Sigmoid colon (tissue), 7 donors: ENCODE measurements around the gene SDK2. TPM values are rescaled to one million over a fixed set of nuclear protein-coding genes. Genes with fewer than 3 reads are reported as not detected.

Source experiments
- DNase-seq: peaks from one replicate; pipeline ENCODE4 v3.0.0-alpha.2; 2019
- H3K27ac ChIP-seq, 4 donors: fragments of 200-600 bp; sonication (generic); one replicate each; pipeline ENCODE4 v1.5.1; 2016 to 2019; ENCODE audit warnings: mild to moderate bottlenecking in 1 of 4
- H3K27me3 ChIP-seq, 3 donors: fragments of 200-600 bp; sonication (generic); one replicate each; pipeline ENCODE4 v1.5.1; 2019; ENCODE audit warnings: mild to moderate bottlenecking in 1 of 3
- H3K36me3 ChIP-seq, 4 donors: fragments of 200-600 bp; sonication (generic); one replicate each; pipeline ENCODE4 v1.5.1; 2016 to 2019
- H3K4me1 ChIP-seq, 4 donors: fragments of 200-600 bp; sonication (generic); one replicate each; pipeline ENCODE4 v1.5.1; 2017 to 2019
- H3K4me3 ChIP-seq, 4 donors: fragments of 200-600 bp; sonication (generic); one replicate each; pipeline ENCODE4 v1.5.1; 2017 to 2019; ENCODE audit warnings: mild to moderate bottlenecking in 2 of 4, moderate library complexity in 1 of 4
- H3K9me3 ChIP-seq, 4 donors: fragments of 200-600 bp in 3 of 4; sonication (generic) in 3 of 4; one replicate each; pipeline versions ENCODE4 v1.5.1 to v1.6.1; 2013 to 2019
- EP300 ChIP-seq, 4 donors: sonication (generic); formaldehyde crosslinking; IDR thresholded peaks; one replicate each; pipeline ENCODE4 v1.6.1; 2017; ENCODE audit warnings: antibody characterized with exemption in 4 of 4
- POLR2A ChIP-seq, 2 donors: fragments of 450-650 bp; IDR thresholded peaks; one replicate each; pipeline ENCODE4 v1.6.1; 2016; ENCODE audit warnings: antibody characterized with exemption in 2 of 2, mild to moderate bottlenecking in 2 of 2, moderate library complexity in 2 of 2
- POLR2AphosphoS5 ChIP-seq, 4 donors: sonication (generic); formaldehyde crosslinking; IDR thresholded peaks; one replicate each; pipeline ENCODE4 v1.6.1; 2017; ENCODE audit warnings: antibody characterized with exemption in 4 of 4
- WGBS, 2 donors: extraction: QIAGEN DNeasy Blood & Tissue Kit; methylation state at CpG; one replicate each; pipeline ENCODE4 v1.1.7; 2013; 5-methylcytosine and 5-hydroxymethylcytosine counted together
- intact Hi-C: fragments of 100-400 bp; cut with DNase I; formaldehyde crosslinking; loops from one replicate; pipeline ENCODE4 v1.15.1; 2023
- polyA plus RNA-seq, 3 donors: library from polyadenylated mRNA; stranded (reverse); fragments of 200-250 nt; gene quantifications; one replicate each; pipeline ENCODE4 v1.2.3, GENCODE V29; 2013
- total RNA-seq, 4 donors: library from RNA; depleted of rRNA; stranded (reverse); fragments of >200 nt; gene quantifications; one replicate each; pipeline ENCODE4 v1.1.0, GENCODE V29; 2016
- TF ChIP-seq, protein P1 (sequence below), 4 experiments: fragments of 450-650 bp in 3 of 4; fragments of 200-600 bp in 1 of 4; IDR thresholded peaks; one replicate each; pipeline ENCODE4 v1.5.1; 2016 to 2019; ENCODE audit warnings: antibody characterized with exemption in 4 of 4, mild to moderate bottlenecking in 3 of 4, moderate library complexity in 2 of 4
- donor health status: healthy with polysubstance abuse.
- donor health status: Bipolar disorder and iron deficiency.
- donor health status: healthy.

Gene SDK2
- total and polyA plus RNA-seq, 7 donors: under 0.01 to 1.9 (median 0.71) TPM

DNA sequence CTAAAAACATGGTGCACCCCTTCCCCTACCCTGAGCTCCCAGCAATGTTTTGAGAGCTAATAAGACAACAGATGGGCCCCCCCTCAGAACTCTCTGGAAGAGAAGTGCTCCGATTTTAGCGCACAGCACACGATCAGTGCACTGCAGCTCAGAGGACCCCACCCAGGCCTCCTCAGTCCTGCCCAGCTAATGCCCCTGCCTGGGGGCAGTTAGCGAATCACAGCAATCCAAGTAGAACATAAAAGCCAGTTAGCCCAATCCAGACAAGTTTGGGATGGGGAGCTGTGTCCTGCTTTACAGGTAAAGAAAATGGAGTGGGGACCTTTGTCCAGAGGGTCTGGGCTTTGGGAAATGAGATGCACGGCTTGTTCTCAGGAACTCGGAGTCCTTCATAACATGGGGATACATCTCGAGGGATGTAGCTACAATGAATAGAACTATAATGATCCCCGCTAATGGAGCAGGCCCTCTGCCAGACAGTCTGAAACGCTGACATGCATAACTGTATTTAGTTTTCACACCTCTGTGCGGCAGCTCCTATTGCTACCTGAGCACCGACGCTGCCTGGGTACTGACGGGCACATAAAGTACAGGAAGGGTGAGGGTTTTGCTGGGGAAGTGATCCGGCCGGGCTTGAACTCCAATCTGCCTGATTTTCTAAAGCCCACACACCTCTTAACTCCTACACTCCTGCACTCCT is 302.7 kb downstream of the SDK2 start:
- TF ChIP-seq POLR2A (IDR thresholded peaks at IDR 0.05): no peak
- TF ChIP-seq, protein P1, sequence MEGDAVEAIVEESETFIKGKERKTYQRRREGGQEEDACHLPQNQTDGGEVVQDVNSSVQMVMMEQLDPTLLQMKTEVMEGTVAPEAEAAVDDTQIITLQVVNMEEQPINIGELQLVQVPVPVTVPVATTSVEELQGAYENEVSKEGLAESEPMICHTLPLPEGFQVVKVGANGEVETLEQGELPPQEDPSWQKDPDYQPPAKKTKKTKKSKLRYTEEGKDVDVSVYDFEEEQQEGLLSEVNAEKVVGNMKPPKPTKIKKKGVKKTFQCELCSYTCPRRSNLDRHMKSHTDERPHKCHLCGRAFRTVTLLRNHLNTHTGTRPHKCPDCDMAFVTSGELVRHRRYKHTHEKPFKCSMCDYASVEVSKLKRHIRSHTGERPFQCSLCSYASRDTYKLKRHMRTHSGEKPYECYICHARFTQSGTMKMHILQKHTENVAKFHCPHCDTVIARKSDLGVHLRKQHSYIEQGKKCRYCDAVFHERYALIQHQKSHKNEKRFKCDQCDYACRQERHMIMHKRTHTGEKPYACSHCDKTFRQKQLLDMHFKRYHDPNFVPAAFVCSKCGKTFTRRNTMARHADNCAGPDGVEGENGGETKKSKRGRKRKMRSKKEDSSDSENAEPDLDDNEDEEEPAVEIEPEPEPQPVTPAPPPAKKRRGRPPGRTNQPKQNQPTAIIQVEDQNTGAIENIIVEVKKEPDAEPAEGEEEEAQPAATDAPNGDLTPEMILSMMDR (IDR thresholded peaks at IDR 0.05): no peak
- TF ChIP-seq POLR2AphosphoS5 (IDR thresholded peaks at IDR 0.05): no peak
- no peak for TF ChIP-seq EP300 (IDR thresholded peaks at IDR 0.05)
- 47 to 71% methylated on average over 15 of the region's 15 CpGs for WGBS, 2 donors
- DNase-seq: no peak
- Histone ChIP-seq H3K27me3 (no peaks in the 10 kb centered on the region), H3K4me1 (peaks cover 0 to 75% (median 61%) of the 10 kb centered on the region in 4 donors), H3K36me3 (no peaks in the 10 kb centered on the region), H3K27ac (peak overlapping the region; percentile 67 to 97 (median 96)), H3K9me3 (no peaks in the 10 kb centered on the region), H3K4me3 (no peak overlapping the region)
- intact Hi-C loops: loop anchor here (1.0 kb wide), 1 partner anchor 30 kb away; no protein-coding TSS in a partner anchor

DNA sequence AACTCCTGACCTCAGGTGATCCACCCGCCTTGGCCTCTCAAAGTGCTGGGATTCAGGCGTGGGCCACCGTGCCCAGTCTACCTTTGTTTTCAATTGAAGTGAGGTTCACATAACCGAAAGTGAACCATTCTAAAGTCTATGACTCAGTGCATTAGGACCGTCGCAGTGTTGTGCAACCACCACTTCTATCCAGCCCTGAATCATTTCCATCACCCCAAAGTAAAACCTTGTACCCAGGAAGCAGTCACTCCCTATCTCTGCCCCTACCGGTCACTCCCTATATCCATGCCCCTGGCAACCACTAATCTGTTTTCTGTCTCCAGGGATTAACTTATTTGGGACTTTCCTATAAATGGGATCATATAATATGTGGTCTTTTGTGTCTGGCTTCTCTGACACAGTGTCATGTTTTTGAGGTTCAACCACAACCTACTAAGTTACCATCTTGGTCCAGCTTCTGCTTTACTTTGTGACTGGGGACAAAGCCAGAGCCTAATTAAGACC is 304.1 kb downstream of the SDK2 start:
- peak; percentile 87 for DNase-seq
- H3K9me3 ChIP-seq: no peaks in the 10 kb centered on the region
- intact Hi-C loops: no loop called here
- TF ChIP-seq EP300 (IDR thresholded peaks at IDR 0.05) (no peak), POLR2AphosphoS5 (IDR thresholded peaks at IDR 0.05) (peak in 3 of 4 donors; percentile 17 to 52 (median 47))
- peaks cover 0 to 71% (median 59%) of the 10 kb centered on the region in 4 donors for H3K4me1 ChIP-seq
- H3K36me3 ChIP-seq: no peaks in the 10 kb centered on the region
- H3K4me3 ChIP-seq: no peak overlapping the region
- H3K27ac ChIP-seq: peak overlapping the region; percentile 67 to 97 (median 85)
- no peaks in the 10 kb centered on the region for H3K27me3 ChIP-seq
- 65 to 78% methylated on average over 7 of the region's 7 CpGs for WGBS, 2 donors

DNA sequence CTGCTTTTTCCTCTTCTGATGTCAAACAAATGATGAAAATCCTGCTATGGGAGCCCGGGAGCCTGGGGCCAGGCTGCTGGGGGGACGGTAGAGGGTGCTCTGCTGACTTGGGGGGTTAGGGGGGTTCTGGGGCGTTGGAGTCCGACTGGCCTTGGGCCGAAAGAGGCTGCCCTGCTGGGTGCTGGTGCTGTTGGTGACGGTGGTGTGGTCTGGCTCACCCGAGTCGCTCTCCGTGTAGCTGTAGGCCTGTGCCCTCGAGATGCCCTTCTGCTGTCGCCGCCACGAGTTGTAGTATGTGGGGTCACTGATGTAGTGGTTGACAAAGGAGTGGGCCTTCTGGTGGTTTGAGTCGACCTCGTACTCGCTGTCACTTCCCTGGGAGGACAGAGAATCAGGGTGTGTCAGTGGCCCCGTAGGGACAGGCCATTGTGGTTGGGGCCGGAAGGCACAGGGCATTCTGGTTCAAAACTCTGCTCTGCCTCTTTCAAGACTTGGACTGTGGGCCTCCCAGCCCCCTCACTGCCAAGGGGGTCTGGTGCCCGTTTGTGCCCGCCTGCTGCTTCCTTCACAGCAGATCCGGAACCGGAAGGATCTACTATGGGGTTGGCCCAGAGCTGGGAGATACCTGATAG is 305.6 kb downstream of the SDK2 start:
- DNase-seq: no peak
- H3K27ac ChIP-seq: peak overlapping the region; percentile 67 to 97 (median 87)
- TF ChIP-seq POLR2A (IDR thresholded peaks at IDR 0.05) (no peak), POLR2AphosphoS5 (IDR thresholded peaks at IDR 0.05) (no peak), EP300 (IDR thresholded peaks at IDR 0.05) (no peak)
- TF ChIP-seq, protein P1 (IDR thresholded peaks at IDR 0.05): no peak
- no peak overlapping the region for H3K4me3 ChIP-seq
- WGBS, 2 donors: 88 to 91% methylated on average over 22 of the region's 22 CpGs
- no peaks in the 10 kb centered on the region for H3K27me3 ChIP-seq
- no peaks in the 10 kb centered on the region for H3K9me3 ChIP-seq
- H3K36me3 ChIP-seq: no peaks in the 10 kb centered on the region
- intact Hi-C loops: loop anchor here (1.0 kb wide), 1 partner anchor 26 kb away; the partner anchor contains the start of gene CDC42EP4
- peaks cover 0 to 57% (median 52%) of the 10 kb centered on the region in 4 donors for H3K4me1 ChIP-seq

GRCh38 chr17:73338050-73338521 is 306.2 kb downstream of the SDK2 start:
- H3K36me3 ChIP-seq: no peaks in the 10 kb centered on the region
- peak overlapping the region; percentile 67 to 97 (median 87) for H3K27ac ChIP-seq
- TF ChIP-seq POLR2AphosphoS5 (IDR thresholded peaks at IDR 0.05): peak in 3 of 4 donors; percentile 5 to 51 (median 9)
- TF ChIP-seq EP300 (IDR thresholded peaks at IDR 0.05): no peak
- no peak for DNase-seq
- no peaks in the 10 kb centered on the region for H3K27me3 ChIP-seq
- peak overlapping the region in 3 of 4 donors; percentile 15 to 35 (median 27) for H3K4me3 ChIP-seq
- H3K4me1 ChIP-seq: peaks cover 0 to 52% (median 47%) of the 10 kb centered on the region in 4 donors
- no peaks in the 10 kb centered on the region for H3K9me3 ChIP-seq
- WGBS, 2 donors: 71 to 82% methylated on average over 13 of the region's 13 CpGs
- intact Hi-C loops: loop anchor here (1.0 kb wide), 1 partner anchor 26 kb away; the partner anchor contains the start of gene CDC42EP4

DNA sequence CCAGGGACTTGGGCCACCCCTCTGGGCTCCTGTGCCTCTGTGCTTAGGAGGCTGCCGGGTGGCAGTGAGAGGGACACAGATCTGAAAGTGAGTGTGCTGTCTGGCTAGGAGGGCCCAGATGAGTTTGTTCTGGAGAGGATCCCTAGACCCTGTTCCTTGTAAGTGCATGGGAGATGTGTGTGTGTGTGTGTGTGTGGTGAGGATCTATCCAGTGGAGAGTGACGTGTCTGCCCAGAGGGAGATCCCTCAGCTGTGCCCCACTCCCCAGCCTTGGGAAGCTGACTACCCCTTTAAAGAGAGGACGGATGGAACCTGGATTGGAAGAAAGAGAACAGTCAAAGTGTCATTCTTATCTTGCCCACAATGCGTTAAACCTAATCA is 306.9 kb downstream of the SDK2 start:
- H3K4me1 ChIP-seq: peaks cover 0 to 44% (median 39%) of the 10 kb centered on the region in 4 donors
- TF ChIP-seq, protein P1 (IDR thresholded peaks at IDR 0.05): no peak
- TF ChIP-seq POLR2A (IDR thresholded peaks at IDR 0.05) (no peak), POLR2AphosphoS5 (IDR thresholded peaks at IDR 0.05) (no peak), EP300 (IDR thresholded peaks at IDR 0.05) (no peak)
- H3K4me3 ChIP-seq: no peak overlapping the region
- intact Hi-C loops: no loop called here
- 70 to 77% methylated on average over 4 of the region's 4 CpGs for WGBS, 2 donors
- H3K9me3 ChIP-seq: no peaks in the 10 kb centered on the region
- H3K27me3 ChIP-seq: no peaks in the 10 kb centered on the region
- DNase-seq: no peak
- no peaks in the 10 kb centered on the region for H3K36me3 ChIP-seq
- H3K27ac ChIP-seq: peak overlapping the region; percentile 67 to 97 (median 87)
